ENCODE measurements around the gene NARF.
A peak's percentile ranks its signal among the peaks of the same experiment; 100 is the strongest.
"Not testable (repeated sequence)": the region's sequence is repeated elsewhere in the genome, so short reads cannot be mapped to it uniquely, and the experiment has no call there.

Gene NARF

GRCh38 chr17:82447876-82448275, 10.7 kb upstream of the NARF start:
- no peak for DNase-seq (ENCODE audit: low read depth)

DNA sequence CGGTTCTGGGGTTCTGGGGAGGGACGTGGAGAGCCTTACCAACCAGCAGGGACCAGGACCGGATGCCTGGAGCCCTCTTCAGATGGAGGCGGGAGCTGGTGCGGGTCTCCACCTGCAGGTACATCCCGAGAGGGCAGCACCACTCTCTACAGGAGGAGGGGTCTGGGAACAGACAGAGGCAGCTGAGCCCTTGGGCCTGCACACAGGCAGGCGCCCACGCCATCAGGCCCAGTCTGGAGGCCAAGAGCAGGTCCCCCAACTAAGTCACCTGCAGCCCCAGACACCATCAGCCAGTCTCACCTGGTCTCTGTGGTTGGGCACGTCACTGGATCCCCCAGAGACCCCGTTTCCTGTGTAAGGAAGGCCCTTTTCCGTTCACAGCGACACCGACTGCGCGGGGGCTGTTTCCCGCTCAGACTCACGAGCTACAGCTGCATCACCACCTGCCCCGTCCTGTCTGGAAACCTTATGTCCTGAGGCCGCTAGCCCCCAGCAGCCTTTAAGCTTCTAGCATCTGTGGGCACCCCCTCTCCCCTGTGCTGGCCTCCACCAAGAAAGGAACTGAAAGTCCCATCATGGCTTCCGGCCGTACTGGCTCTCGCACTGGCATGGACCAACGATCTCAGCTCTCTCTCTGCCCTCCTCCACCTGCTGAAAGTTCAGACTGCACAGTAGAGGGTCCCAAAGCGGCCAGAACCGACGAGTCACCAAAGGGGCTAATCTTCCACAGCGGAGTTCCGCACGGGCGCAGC, 9.2 kb upstream of the NARF start:
- peak; percentile 57 for DNase-seq (ENCODE audit: low read depth)

- DNase-seq (ENCODE audit: low read depth): peak; percentile 12
Measured at GRCh38 chr17:82449883-82450356, 8.6 kb upstream of the NARF start.

GRCh38 chr17:82450357-82451106, 8.0 kb upstream of the NARF start, which contains the start of gene CYBC1:
Gene CYBC1, minus strand, starts transcription at chr17:82450752. Its CDS starts 1,498 bp downstream, at chr17:82449254.
- peak; percentile 94 for DNase-seq (ENCODE audit: low read depth)

- DNase-seq (ENCODE audit: low read depth): no peak
Measured at GRCh38 chr17:82452162-82452561, 6.4 kb upstream of the NARF start.

- not testable (repeated sequence) for DNase-seq (ENCODE audit: low read depth)
Measured at GRCh38 chr17:82453151-82453550, 5.4 kb upstream of the NARF start.

DNA sequence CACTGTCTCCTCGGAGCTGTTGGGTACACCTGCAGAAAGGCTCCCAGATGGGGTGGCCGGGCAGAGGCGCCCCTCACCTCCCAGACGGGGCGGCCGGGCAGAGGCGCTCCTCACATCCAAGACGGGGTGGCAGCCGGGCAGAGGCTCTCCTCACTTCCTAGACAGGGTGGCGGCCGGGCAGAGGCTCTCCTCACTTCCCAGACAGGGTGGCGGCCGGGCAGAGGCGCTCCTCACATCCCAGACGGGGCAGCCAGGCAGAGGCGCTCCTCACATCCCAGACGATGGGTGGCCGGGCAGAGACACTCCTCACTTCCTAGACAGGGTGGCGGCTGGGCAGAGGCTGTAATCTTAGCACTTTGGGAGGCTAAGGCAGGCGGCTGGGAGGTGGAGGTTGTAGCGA, 4.8 kb upstream of the NARF start:
- DNase-seq (ENCODE audit: low read depth): not testable (repeated sequence)

GRCh38 chr17:82457073-82457928, 1.2 kb upstream of the NARF start:
- no peak for DNase-seq (ENCODE audit: low read depth)

GRCh38 chr17:82457929-82458178, 687 bp upstream of the NARF start:
- peak; percentile 87 for DNase-seq (ENCODE audit: low read depth)

- no peak for DNase-seq (ENCODE audit: low read depth)
Measured at GRCh38 chr17:82458885-82459424, 414 bp downstream of the NARF start.

- DNase-seq (ENCODE audit: low read depth): not testable (repeated sequence)
Measured at GRCh38 chr17:82459936-82460335, 1.4 kb downstream of the NARF start.

GRCh38 chr17:82461827-82462524, 3.4 kb downstream of the NARF start:
- DNase-seq (ENCODE audit: low read depth): no peak

DNA sequence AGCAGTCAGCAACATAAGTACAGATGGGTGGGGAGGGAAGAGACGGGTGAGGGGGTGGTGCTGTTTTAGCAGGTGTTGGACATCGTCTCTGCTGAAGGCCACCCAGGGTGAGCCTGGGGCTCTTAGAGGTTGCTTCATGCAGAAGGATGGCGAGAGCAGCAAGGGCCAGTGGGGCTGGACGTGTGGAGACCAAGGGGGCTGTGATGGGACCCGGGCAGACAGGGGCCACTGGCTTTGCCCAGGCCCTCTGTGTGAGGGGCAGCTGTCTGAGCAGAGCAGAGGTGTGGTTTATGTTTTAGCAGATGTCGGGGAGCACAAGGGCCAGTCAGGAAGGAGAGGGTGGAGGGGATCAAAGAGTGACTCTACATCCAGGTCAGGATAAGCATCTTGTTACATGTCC, 4.8 kb downstream of the NARF start:
- DNase-seq (ENCODE audit: low read depth): no peak

DNA sequence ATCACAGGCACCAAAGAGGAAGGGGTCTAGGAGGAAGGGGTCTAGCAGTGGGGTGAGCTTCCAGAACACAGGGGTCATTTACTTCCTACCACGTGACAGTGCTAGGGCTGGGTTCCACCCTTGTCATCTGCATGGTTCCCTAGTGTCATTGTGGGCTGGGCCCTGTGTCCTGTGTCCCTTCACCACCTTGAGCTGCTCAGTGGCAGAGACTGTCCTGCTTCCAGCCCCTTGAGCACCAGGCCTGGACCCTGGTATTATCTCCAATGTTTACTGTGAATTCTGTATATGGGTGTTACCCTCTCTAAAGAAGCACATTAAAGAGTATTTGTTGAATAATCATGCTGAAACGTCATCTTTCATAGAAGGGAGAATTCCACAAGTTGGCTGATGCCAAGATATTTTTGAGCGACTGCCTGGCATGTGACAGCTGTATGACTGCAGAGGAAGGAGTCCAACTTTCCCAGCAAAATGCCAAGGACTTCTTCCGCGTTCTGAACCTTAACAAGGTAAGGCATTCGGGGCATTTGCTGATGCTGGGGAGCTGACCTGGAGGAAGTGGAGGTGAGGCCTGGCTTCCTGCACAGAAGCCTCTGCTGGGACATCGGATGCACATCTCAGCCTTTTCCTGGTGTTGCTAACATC, 5.5 kb downstream of the NARF start:
- DNase-seq (ENCODE audit: low read depth): no peak

DNA sequence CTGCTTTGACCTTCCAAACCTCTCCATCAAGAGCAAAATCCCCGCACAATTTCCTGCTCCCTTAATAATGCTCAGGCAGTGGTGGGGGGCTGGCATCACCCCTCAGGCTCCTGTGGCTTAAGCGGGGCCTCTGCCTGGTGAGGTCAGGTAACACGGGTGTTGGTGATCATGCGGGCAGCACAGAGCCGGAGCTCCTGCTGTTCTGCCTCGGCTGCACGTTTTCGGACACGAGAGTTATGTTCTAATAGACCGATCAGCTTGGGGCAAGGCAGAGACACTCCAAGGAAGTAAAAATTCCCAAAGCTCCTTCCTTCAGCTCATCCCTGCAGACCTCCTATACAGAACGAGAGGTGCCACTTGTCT, 6.0 kb downstream of the NARF start:
- DNase-seq (ENCODE audit: low read depth): no peak

GRCh38 chr17:82465023-82465603, 6.6 kb downstream of the NARF start:
- DNase-seq (ENCODE audit: low read depth): no peak

GRCh38 chr17:82468692-82469091, 10.2 kb downstream of the NARF start:
- no peak for DNase-seq (ENCODE audit: low read depth)

DNA sequence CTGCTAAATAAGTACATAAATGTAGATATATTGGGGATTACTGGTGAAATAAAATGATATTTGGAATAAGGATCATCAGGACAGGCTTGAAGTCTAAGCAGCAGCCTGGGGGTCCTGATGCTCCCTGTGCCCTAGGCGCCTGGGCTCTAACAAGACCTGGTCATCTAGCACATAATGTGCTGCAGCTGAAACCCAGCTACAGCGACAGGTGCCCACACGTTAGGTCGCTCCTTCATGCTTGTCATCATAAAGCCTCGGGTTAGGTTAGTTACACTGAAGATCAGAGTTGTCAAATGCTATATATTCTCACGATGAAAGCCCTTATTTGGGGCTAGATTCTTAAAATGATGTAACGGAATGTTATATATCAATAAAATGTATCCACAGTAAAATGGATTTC, 11.5 kb downstream of the NARF start:
- no peak for DNase-seq (ENCODE audit: low read depth)

- DNase-seq (ENCODE audit: low read depth): no peak
Measured at GRCh38 chr17:82474223-82475010, 15.9 kb downstream of the NARF start.

DNA sequence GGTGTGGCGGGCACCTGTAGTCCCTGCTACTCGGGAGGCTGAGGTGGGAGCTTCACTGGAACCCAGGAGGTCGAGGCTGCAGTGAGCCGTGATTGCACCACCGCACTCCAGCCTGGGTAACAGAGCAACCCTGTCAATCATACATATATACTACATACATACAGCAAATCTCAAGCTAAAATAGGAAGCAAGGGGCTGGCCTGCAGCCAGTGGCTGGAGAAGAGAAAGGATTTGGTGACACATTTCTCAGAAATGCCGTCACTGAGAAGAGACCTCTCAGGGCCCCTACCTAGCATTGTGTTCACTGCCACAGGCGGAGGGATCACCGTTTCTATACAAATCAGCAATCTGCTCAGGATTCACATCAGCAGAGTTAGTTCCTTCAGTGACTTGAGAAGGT, 16.9 kb downstream of the NARF start:
- no peak for DNase-seq (ENCODE audit: low read depth)

Data from stimulated activated CD8-positive, alpha-beta memory T cell treated with anti-CD3 and anti-CD28 coated beads, Interleukin-12 subunit alpha, Interleukin-12 subunit beta, amount 100 ng/mL, for 1 hour (primary cell).